ENCODE measurements around the gene DNAJC4.

- TF ChIP-seq, protein P1, sequence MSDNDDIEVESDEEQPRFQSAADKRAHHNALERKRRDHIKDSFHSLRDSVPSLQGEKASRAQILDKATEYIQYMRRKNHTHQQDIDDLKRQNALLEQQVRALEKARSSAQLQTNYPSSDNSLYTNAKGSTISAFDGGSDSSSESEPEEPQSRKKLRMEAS (IDR thresholded peaks at IDR 0.05; ENCODE audit: low read depth, low read length): no peak
- no peak for TF ChIP-seq POLR2A (IDR thresholded peaks at IDR 0.05; ENCODE audit: extremely low read depth, insufficient read length)
- TF ChIP-seq, protein P2, sequence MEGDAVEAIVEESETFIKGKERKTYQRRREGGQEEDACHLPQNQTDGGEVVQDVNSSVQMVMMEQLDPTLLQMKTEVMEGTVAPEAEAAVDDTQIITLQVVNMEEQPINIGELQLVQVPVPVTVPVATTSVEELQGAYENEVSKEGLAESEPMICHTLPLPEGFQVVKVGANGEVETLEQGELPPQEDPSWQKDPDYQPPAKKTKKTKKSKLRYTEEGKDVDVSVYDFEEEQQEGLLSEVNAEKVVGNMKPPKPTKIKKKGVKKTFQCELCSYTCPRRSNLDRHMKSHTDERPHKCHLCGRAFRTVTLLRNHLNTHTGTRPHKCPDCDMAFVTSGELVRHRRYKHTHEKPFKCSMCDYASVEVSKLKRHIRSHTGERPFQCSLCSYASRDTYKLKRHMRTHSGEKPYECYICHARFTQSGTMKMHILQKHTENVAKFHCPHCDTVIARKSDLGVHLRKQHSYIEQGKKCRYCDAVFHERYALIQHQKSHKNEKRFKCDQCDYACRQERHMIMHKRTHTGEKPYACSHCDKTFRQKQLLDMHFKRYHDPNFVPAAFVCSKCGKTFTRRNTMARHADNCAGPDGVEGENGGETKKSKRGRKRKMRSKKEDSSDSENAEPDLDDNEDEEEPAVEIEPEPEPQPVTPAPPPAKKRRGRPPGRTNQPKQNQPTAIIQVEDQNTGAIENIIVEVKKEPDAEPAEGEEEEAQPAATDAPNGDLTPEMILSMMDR (IDR thresholded peaks at IDR 0.05; ENCODE audit: low read depth, low read length): no peak
These were observed 5.3 kb downstream of the DNAJC4 start for GRCh38 chr11:64235437-64236161.
